Right renal pelvis (tissue), 4 donors: ENCODE results near the gene KREMEN1. TPM values are rescaled to one million over a fixed set of nuclear protein-coding genes. Genes with fewer than 3 reads are reported as not detected.
"Not testable (repeated sequence)": the region's sequence is repeated elsewhere in the genome, so short reads cannot be mapped to it uniquely, and the experiment has no call there.

ENCODE experiments used
- DNase-seq, 4 donors: peaks; one replicate each; pipeline ENCODE4 v3.0.0-alpha.2; 2013; ENCODE audit warnings: low read depth in 4 of 4, low spot score in 3 of 4, missing footprints in 1 of 4
- polyA plus RNA-seq, 4 donors: library from polyadenylated mRNA; unstranded; fragments of 120-200 nt; gene quantifications; one replicate each; pipeline ENCODE4 v1.2.1, GENCODE V29; 2013; ENCODE audit not compliant: insufficient read length in 4 of 4

The KREMEN1 gene, protein sequence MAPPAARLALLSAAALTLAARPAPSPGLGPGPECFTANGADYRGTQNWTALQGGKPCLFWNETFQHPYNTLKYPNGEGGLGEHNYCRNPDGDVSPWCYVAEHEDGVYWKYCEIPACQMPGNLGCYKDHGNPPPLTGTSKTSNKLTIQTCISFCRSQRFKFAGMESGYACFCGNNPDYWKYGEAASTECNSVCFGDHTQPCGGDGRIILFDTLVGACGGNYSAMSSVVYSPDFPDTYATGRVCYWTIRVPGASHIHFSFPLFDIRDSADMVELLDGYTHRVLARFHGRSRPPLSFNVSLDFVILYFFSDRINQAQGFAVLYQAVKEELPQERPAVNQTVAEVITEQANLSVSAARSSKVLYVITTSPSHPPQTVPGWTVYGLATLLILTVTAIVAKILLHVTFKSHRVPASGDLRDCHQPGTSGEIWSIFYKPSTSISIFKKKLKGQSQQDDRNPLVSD
- 10 to 100 TPM; 21.1 to 28.5 (median 24.8) TPM for polyA plus RNA-seq

- no peak for DNase-seq
These were observed at the start of gene KREMEN1 for GRCh38 chr22:29072979-29073617. Gene KREMEN1, plus strand, starts transcription at chr22:29073035. Its CDS starts 96 bp downstream, at chr22:29073131.

DNA sequence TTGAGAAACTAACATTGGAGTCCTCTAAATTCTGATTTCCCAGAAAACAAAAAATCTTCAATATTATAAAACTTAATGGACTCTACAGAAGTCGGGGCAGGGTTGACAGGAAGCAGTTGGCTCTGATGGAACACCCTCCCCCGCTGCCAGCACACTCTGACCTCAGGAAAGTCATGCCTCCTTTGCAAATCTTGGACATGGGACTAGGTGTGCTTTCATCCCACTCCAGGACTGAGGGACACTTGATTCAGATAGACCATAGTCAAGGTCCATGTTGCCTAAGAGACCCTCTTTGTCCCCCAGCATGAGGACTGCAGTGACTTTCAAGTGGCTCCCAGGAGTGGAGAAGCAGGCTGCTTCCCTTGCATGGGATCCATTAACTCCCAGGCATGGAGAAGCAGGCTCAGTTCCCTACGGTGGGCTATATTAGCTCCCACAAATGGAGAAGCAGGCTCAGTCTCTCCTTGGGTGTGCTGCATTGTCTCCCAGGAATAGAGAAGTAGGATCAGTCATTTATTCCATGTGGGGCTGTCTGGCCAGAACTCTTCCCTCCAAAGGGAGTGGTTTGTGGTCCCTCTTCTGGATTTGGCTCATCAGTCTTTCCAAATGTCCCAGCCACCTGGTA, 49.6 kb upstream of the KREMEN1 start:
- no peak for DNase-seq

DNA sequence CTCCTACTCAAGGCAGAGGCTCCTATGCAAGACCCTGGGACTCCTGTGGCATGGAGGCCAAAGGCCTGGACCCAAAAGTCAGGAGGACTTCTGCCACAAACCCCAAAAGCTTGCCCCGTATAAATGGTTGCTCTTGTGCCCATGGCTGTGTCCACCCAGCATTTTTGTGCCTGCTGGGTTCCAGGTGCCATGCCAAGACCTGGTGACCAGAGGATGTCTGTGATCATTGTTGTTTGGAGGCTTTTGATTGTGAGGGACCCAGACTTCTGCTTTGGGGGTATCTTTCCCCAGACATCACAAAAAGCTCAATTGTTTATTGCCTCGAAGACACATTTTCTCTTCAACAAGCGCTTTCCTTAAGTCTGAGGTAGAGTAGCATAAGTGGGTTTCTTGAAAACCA, 46.3 kb upstream of the KREMEN1 start:
- no peak for DNase-seq

DNA sequence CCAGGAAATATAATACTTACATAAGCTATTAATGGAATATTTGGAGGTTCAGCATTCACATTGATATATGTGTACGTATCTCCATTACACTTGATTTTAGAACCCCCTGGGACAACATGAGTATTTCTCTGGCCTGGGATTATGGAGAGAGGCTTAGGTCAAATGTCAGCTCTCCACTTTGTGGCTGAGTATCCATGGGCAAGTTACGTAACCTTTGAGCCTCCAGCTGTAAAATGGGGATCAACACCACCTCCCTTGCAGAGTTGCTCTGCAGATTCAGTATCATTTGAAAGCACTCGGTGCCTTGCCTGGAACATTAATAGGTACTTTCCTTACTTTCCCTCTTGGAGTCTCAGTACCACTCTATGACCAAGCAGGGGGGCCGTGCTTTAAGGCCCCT, 44.4 kb upstream of the KREMEN1 start:
- DNase-seq: no peak

GRCh38 chr22:29029202-29030000, 43.4 kb upstream of the KREMEN1 start:
- DNase-seq: no peak

DNA sequence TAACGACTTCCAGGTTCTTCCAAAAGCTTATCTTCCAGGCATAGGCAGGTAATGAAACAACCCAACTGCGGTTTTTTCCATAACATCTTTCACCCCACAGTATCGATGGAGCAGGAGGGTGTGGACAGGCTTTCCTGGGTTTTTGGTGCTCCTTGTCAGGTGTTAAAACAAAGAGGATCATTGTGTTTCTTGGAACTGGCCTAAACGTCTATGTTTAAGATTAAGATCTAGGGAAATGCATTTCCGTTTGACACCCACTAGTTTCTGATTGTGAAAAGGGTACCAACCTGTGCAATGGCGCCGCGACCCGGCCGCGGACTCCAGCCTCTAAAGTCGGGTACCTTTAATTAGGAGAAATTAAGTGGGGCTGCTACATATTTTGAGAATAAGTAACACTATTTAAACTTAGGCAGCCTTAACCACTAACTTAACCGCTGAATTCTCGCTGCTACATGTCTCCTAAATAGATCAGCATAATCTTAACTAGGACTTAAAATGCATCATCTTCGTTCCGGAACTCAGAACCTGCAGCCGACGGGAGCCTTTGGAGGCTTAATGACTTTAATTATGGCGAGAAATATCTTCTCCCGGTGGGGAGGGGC, 42.7 kb upstream of the KREMEN1 start:
- DNase-seq: no peak

DNA sequence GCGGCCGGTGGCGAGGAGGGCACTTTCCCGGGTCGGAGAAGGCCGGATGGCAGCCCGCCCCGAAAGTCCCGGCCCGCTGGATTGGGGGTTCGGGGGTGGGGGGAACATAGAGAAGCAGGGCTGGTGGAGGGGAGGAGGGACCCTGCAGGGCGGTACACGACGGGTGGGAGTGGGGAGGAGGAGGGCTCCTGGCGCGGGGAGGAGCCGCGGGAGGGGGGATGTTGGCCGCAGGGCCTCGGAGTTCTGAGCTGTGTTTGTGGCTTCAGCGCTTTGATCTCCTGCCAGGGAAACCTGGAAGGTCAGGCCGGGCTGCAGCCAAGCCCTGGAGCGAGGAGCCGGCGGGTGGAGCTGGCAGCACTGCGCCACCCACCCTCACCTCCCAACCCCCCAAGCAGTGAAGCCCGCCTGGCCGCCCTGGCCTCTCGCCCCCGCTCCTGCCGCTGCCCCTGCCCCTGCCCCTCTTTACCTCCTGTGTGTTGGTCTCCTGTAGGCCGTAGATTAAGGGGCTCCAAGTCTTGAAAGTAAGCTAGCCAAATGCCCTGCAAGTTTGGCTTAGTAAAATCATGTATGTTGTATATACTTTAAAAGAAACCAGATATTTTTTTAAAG, 42.1 kb upstream of the KREMEN1 start:
- peak in 3 of 4 donors; percentile 73 to 83 (median 76) for DNase-seq

DNA sequence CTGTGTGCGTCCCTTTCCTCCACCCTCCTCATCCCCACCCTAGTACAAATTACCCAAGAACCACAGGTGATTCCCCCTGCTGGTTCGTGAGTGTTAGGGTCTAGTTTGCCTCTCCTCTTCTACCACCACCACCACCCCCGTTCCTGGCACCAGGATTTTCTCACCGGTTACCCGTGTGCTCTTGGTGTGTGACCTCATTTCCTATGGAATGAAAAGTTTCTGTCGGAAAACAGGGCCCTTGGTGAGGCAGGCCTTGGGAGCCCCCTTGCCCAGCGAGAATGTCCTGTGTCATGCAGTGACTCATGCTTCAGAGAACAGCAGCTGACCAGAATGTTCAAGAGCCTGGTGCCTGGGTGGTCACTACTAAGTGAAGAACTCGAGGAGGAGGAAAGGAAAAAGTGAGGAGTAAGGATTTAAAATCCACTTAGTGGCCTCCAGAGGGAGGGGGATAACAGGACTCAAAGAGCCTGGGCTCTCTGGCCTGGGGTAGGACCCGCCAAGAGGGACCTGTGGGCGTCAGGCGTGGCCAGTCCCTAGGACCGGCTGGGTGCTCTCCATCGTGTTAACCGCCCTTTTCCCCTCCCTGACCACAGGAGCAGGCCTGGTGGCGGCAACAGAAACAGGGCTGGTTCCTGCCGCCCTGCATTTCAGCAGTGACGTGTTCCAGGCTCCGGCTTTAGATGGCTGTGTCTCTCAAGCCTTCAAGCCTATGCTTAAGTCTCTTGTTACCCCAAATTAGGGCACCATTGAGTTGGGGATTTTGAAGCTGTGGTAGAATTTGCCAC, 41.4 kb upstream of the KREMEN1 start:
- DNase-seq: peak in 2 of 4 donors; percentile 63 to 67

- DNase-seq: no peak
These were observed 40.8 kb upstream of the KREMEN1 start for GRCh38 chr22:29032014-29032475.

DNA sequence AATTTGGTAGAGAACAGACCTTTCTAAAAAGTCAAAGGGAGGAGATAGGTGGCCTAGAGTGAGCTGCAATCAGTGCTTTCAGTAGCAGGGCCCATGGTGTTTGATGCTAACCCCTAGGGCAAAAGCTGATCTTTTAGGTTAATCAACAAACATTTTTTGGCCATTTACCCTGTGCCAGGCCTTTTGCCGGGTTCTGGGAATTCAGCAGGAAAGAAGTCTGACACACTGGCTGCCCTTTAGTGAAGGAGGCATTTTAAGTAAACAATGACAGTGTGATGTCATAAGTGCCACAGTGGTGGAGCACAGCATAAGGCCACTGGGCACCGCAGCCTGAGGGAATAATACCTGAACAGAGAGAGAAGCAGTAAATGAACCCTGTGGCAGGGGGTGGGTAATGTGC, 40.3 kb upstream of the KREMEN1 start:
- DNase-seq: no peak

- no peak for DNase-seq
These were observed 35.4 kb upstream of the KREMEN1 start for GRCh38 chr22:29037340-29037932.

DNA sequence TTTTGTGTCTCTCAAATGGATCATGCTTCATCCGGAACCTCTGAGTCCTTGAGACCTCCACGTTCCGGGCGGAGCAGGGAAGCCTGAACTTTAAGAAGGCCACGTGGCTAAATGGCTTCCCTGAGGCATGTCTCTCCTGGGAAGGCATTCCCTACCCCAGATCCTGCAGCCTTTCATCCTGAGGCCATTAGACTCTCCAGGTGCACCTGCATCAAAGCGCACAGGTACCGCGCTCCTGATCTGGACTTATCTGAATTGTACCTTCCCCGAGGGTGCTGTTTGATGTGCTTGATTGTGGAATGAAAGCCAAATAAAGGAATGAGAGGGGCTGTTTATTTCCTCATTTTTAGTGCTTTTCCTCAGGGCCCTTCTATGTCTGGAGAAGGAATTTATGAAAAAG, 33.7 kb upstream of the KREMEN1 start:
- DNase-seq: no peak

GRCh38 chr22:29039684-29040083, 33.2 kb upstream of the KREMEN1 start:
- not testable (repeated sequence) for DNase-seq

DNA sequence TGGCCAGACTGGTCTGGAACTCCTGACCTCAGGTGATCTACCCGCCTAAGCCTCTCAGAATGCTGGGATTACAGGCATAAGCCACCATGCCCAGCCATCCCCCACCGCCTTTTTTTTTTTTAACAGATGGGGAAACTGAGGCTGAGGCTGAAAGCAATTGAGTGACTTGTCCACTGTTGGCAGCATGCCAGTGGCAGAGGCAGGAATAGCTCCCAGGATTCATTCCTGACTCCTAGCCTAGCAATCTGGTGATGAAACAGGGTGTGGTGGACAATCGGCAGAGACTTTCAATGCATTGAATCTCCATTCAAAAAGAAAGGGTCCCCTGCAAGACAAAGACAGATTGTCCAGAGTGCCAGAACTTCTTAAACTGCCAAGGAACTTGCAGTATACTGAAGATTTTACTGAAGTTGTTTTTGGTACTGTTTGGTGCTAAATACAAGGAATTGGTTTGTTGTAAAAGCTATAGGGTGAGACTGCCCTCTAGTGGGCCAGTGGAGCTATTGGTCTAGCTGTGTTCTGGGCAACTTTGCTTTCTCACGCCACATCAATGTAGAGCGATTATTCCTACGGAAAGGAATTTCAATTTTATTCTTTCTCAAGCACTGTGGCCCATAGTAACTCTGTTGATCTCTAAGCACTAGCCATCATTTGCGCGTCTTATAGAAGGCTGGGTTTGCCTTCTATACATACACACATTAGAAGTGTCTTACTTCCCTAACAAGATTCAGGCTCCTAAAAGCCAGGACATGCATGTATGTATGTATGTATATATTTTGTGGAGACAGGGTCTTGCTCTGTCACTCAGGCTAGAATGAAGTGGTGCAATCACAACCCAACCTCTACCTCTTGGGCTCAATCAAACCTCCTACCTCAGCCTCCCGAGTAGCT, 32.2 kb upstream of the KREMEN1 start:
- peak in 3 of 4 donors; percentile 68 to 72 (median 71) for DNase-seq

- no peak for DNase-seq
These were observed 31.4 kb upstream of the KREMEN1 start for GRCh38 chr22:29041408-29041807.

DNA sequence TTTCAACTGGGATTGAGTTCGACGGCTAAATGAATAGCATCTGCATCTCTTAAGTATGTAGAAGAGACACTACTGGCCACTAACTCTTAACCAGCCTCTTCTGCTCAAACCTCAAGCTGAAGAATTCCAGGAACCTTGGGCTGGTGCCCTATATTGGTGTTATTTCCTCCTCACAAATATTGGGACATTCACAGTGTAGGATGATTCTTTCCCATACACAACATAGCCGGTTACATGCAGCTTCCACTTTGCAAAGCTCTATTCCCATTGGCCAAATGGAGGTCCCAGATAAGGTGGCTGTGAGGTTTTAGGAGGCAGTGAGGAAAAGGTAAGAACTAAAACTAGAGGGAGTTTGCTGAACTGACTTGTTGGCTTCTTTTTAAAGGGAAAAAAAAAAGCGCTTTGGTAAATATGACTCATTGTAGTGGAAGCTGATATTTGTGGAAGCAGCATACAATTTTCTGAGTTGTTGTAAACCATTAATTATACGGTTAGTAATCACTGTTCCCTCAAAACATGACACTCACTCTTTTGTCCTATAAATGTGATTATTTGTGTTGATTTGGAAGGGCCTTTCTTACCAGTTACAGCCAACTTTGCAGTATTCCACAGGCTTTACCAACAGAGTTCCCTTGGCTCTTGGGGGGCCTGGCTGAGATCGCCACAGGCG, 28.8 kb upstream of the KREMEN1 start:
- DNase-seq: no peak

- DNase-seq: no peak
These were observed 28.1 kb upstream of the KREMEN1 start for GRCh38 chr22:29044657-29045176.
